ENCODE results near the gene KAT5. TPM values are rescaled to one million over a fixed set of nuclear protein-coding genes. Genes with fewer than 3 reads are reported as not detected.

KAT5 gene
- total and polyA plus RNA-seq, 2 of the 4 experiments (the other 2 are of a cell fraction): 33.3 to 34.2 TPM

- no peak overlapping the region for H3K56ac ChIP-seq (ENCODE audit: extremely low read depth, insufficient read depth, low read length)
- no peaks in the 10 kb centered on the region for H3K27me3 ChIP-seq (ENCODE audit: control insufficient read depth, insufficient read depth, low read length)
- no peak overlapping the region for H2BK5ac ChIP-seq (ENCODE audit: low read depth, low read length, poor library complexity, severe bottlenecking)
- no peak overlapping the region for H3K27ac ChIP-seq (ENCODE audit: insufficient read depth, low read length)
- in situ Hi-C loops (cut with MboI; ENCODE audit: low sequenced_read_pairs): no loop called here
- no peaks in the 10 kb centered on the region for H3K36me3 ChIP-seq (ENCODE audit: control insufficient read depth, insufficient read depth, low read length)
- H3K14ac ChIP-seq (replicated peaks; ENCODE audit: low read depth, low read length): no peak overlapping the region
- H2AK5ac ChIP-seq (ENCODE audit: low read depth, low read length): no peak overlapping the region
- TF ChIP-seq FOS (IDR thresholded peaks at IDR 0.05; ENCODE audit: low read depth, low read length) (no peak), USF2 (IDR thresholded peaks at IDR 0.05; ENCODE audit: low read depth, low read length) (no peak), ELK1 (IDR thresholded peaks at IDR 0.05; ENCODE audit: borderline replicate concordance, low read depth, low read length) (no peak), CEBPB (IDR thresholded peaks at IDR 0.05; ENCODE audit: low read depth, low read length) (no peak), POLR2A (IDR thresholded peaks at IDR 0.05; ENCODE audit: low read depth, low read length) (no peak), MXI1 (IDR thresholded peaks at IDR 0.05; ENCODE audit: borderline replicate concordance, low read depth, low read length) (no peak), SMC3 (IDR thresholded peaks at IDR 0.05; ENCODE audit: low read depth, low read length) (no peak), RAD21 (IDR thresholded peaks at IDR 0.05; ENCODE audit: low read length) (no peak), CTCF (conservative IDR thresholded peaks at IDR 0.05; ENCODE audit: low read depth, low read length) (no peak), MAFK (IDR thresholded peaks at IDR 0.05; ENCODE audit: low read depth, low read length) (no peak), RCOR1 (IDR thresholded peaks at IDR 0.05; ENCODE audit: insufficient replicate concordance, low read length) (no peak), CHD1 (IDR thresholded peaks at IDR 0.05; ENCODE audit: low read depth, low read length) (no peak), MAZ (IDR thresholded peaks at IDR 0.05; ENCODE audit: borderline replicate concordance, low read depth, low read length) (no peak)
- POLR2A ChIA-PET (ENCODE audit: unreplicated experiment): interaction anchor here (0.9 kb wide), 1 partner anchor 9 kb away, joined by 10 read pairs; no protein-coding TSS in a partner anchor
- DNase-seq (no peak), ATAC-seq (ENCODE audit: low read depth) (no peak)
- BruUV-seq (replicated peaks): no TSS peak
- peaks cover 0 to 5% of the 10 kb centered on the region in 2 experiments; a peak in 2 of 4 replicates for H3K79me1 ChIP-seq (ENCODE audit: low read depth in 1 of 2, low read length in 2 of 2)
- no peak overlapping the region for H4K91ac ChIP-seq (ENCODE audit: insufficient read depth, low read depth, low read length)
- no peak overlapping the region for H2AFZ ChIP-seq (replicated peaks; ENCODE audit: low read length, poor library complexity)
- no peak overlapping the region for H4K5ac ChIP-seq (ENCODE audit: low read depth, low read length)
- no peak overlapping the region for H3K4me3 ChIP-seq (ENCODE audit: insufficient read depth, low read depth, low read length)
- no peak overlapping the region for H2BK20ac ChIP-seq (ENCODE audit: low read depth, low read length)
- no peak overlapping the region for H2BK120ac ChIP-seq (ENCODE audit: low read depth, low read length)
- H4K8ac ChIP-seq (ENCODE audit: low read depth in 2 of 2, low read length in 2 of 2): no peak overlapping the region
- no peak overlapping the region for H3K4ac ChIP-seq (ENCODE audit: low read depth, low read length)
- H3K9me1 ChIP-seq (ENCODE audit: insufficient read depth, low read length): no peaks in the 10 kb centered on the region
- H2AK9ac ChIP-seq (replicated peaks; ENCODE audit: low read depth, low read length, poor library complexity): no peak overlapping the region
- 57% methylated on average over 5 of the region's 10 CpGs; no CpG with 5 or more reads in 1 of the 2 experiments for WGBS, 2 experiments (ENCODE audit: extremely low coverage in 2 of 2, insufficient read length in 1 of 2)
- H3K18ac ChIP-seq (ENCODE audit: low read depth, low read length): no peak overlapping the region
- no peak overlapping the region for H3K9ac ChIP-seq (ENCODE audit: low read depth, low read length)
- dilution Hi-C loops (cut with HindIII; ENCODE audit: low sequenced_read_pairs, unreplicated experiment): no loop called here
- intact Hi-C loops (cut with micrococcal nuclease): loop anchor here (5.0 to 10.0 kb wide), 2 partner anchors 50 to 73 kb away; no protein-coding TSS in a partner anchor
- no peaks in the 10 kb centered on the region for H4K20me1 ChIP-seq (ENCODE audit: insufficient read depth, low read length)
- CTCF ChIA-PET: no interaction called here
- H3K4me2 ChIP-seq (ENCODE audit: low read depth, low read length): no peak overlapping the region
- no peaks in the 10 kb centered on the region for H3K4me1 ChIP-seq (ENCODE audit: control insufficient read depth, insufficient read depth, low read length)
- no peaks in the 10 kb centered on the region for H3K9me3 ChIP-seq (ENCODE audit: control insufficient read depth, insufficient read depth, low read length)
- no peak overlapping the region for H3K23ac ChIP-seq (ENCODE audit: low read depth, low read length)
- H2BK15ac ChIP-seq (ENCODE audit: low read depth, low read length): no peak overlapping the region
These were observed 55.4 kb downstream of the KAT5 start for GRCh38 chr11:65767406-65767805.
